NOMO-1 treated with dmso at 0.1 percent for 144 hours (cell line): ENCODE data around the gene GNL2.

Experiments used
- DNase-seq: peaks from one replicate; lab custom pipeline; 2025; ENCODE audit not compliant: unreplicated experiment; lab: John Stamatoyannopoulos, UW

Gene GNL2

DNA sequence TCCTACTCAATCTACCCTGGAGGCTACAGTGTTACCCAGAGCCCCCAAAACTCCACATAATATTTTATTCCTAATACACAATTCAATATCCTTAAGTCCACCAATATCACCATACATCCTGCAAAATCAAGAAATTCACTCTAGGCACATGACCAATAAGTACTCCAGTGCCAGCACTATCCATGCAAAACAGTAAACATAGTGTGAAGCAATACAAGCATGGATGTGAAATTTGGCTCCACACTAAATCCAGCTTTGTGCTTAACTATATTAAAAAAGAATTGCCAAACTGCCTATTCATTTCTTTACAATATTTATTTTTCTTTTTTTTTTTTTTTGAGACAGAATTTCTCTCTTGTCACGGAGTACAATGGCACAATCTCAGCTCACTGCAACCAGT lies 78.2 kb downstream of the GNL2 start:
- DNase-seq, result no peak
